RWPE2 (cell line): Measurements from ENCODE around the gene STARD9.

Experiments used
- ATAC-seq: fragments of 200-7000 bp; cut with Tn5 transposase; 3 replicates; pipeline ENCODE4 v1.9.1; 2021; ENCODE audit warnings: low read depth
- DNase-seq: peaks from one replicate; pipeline ENCODE4 v3.0.0-alpha.2; 2020; ENCODE audit warnings: low spot score
- H3K27ac ChIP-seq: fragments of 450-650 bp; 2 replicates; pipeline ENCODE4 v1.5.1; 2017; ENCODE audit warnings: mild to moderate bottlenecking; ENCODE audit not compliant: poor library complexity, severe bottlenecking
- H3K27me3 ChIP-seq: fragments of 250-450 bp; sonication (Bioruptor Pico); 2 replicates; pipeline ENCODE4 v1.5.1; 2021; ENCODE audit warnings: mild to moderate bottlenecking, moderate library complexity; ENCODE audit not compliant: insufficient read depth, poor library complexity, severe bottlenecking
- H3K36me3 ChIP-seq: fragments of 250-450 bp; sonication (Bioruptor Pico); 2 replicates; pipeline ENCODE4 v1.5.1; 2020; ENCODE audit warnings: low read depth, mild to moderate bottlenecking, moderate library complexity
- H3K4me1 ChIP-seq: fragments of 250-450 bp; sonication (Bioruptor Pico); 2 replicates; pipeline ENCODE4 v1.5.1; 2021; ENCODE audit warnings: mild to moderate bottlenecking, moderate library complexity; ENCODE audit not compliant: insufficient read depth, poor library complexity, severe bottlenecking
- H3K4me3 ChIP-seq: fragments of 250-450 bp; sonication (Bioruptor Pico); 2 replicates; pipeline ENCODE4 v1.5.1; 2021; ENCODE audit warnings: mild to moderate bottlenecking, moderate library complexity; ENCODE audit not compliant: severe bottlenecking
- H3K9me3 ChIP-seq: fragments of 250-450 bp; sonication (Bioruptor Pico); 2 replicates; pipeline ENCODE4 v1.5.1; 2021; ENCODE audit warnings: mild to moderate bottlenecking, moderate library complexity; ENCODE audit not compliant: severe bottlenecking
- TF ChIP-seq, protein P1 (sequence below): fragments of 450-650 bp; IDR thresholded peaks from one replicate; pipeline ENCODE4 v1.5.1; 2017; ENCODE audit warnings: mild to moderate bottlenecking, moderate library complexity; ENCODE audit not compliant: poor library complexity, severe bottlenecking

The STARD9 gene

GRCh38 chr15:42692997-42693396, 117.6 kb downstream of the STARD9 start:
- Histone ChIP-seq H3K4me1 (peaks cover 2% of the 10 kb centered on the region), H3K9me3 (no peaks in the 10 kb centered on the region), H3K27ac (no peak overlapping the region), H3K36me3 (no peaks in the 10 kb centered on the region; the same call in 1 of the 2 replicates), H3K27me3 (no peaks in the 10 kb centered on the region), H3K4me3 (no peak overlapping the region)
- TF ChIP-seq, protein P1, sequence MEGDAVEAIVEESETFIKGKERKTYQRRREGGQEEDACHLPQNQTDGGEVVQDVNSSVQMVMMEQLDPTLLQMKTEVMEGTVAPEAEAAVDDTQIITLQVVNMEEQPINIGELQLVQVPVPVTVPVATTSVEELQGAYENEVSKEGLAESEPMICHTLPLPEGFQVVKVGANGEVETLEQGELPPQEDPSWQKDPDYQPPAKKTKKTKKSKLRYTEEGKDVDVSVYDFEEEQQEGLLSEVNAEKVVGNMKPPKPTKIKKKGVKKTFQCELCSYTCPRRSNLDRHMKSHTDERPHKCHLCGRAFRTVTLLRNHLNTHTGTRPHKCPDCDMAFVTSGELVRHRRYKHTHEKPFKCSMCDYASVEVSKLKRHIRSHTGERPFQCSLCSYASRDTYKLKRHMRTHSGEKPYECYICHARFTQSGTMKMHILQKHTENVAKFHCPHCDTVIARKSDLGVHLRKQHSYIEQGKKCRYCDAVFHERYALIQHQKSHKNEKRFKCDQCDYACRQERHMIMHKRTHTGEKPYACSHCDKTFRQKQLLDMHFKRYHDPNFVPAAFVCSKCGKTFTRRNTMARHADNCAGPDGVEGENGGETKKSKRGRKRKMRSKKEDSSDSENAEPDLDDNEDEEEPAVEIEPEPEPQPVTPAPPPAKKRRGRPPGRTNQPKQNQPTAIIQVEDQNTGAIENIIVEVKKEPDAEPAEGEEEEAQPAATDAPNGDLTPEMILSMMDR = no peak
- no peak for DNase-seq
- no peak for ATAC-seq

- Histone ChIP-seq H3K27me3 (no peaks in the 10 kb centered on the region), H3K9me3 (no peaks in the 10 kb centered on the region), H3K36me3 (no peaks in the 10 kb centered on the region; the same call in 1 of the 2 replicates), H3K27ac (no peak overlapping the region), H3K4me3 (no peak overlapping the region), H3K4me1 (no peaks in the 10 kb centered on the region)
- TF ChIP-seq, protein P1 = no peak
- ATAC-seq (no peak), DNase-seq (no peak)
Measured at GRCh38 chr15:42693496-42693895, 118.1 kb downstream of the STARD9 start.

DNA sequence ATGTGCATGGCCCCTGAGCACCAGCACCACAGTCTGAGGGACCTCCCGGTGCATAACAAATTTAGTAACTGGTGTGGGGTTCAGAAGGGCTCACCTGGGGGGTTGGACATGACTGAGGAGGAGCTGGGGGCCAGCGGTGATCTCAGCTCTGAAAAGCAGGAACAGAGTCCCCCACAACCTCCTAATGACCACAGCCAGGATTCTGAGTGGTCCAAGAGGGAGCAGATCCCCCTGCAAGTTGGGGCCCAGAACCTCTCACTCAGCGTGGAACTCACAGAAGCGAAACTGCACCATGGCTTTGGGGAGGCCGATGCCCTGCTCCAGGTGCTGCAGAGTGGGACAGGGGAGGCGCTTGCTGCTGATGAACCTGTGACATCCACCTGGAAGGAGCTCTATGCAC, 118.5 kb downstream of the STARD9 start:
- no peaks in the 10 kb centered on the region; the same call in 1 of the 2 replicates for H3K36me3 ChIP-seq
- no peak for ATAC-seq
- no peaks in the 10 kb centered on the region for H3K9me3 ChIP-seq
- H3K4me1 ChIP-seq = no peaks in the 10 kb centered on the region
- TF ChIP-seq, protein P1 = no peak
- no peaks in the 10 kb centered on the region for H3K27me3 ChIP-seq
- DNase-seq = no peak
- H3K4me3 ChIP-seq = no peak overlapping the region
- no peak overlapping the region for H3K27ac ChIP-seq

DNA sequence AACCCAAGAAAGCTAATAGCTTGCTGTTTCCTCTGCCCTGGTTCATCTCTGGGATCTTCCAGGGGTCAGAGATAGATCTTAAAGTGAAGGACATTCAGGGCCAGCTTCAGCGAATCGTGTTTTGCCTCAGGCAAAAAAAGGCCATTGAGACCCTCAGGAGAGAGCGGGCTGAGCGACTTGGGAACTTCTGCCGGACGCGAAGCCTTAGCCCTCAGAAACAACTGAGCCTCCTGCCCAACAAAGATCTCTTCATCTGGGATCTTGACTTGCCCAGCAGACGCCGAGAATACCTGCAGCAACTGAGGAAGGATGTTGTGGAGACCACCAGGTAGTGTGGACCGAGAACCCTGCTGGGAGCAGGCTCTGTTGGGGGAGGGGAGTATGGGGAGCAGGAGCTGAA, 119.0 kb downstream of the STARD9 start:
- ATAC-seq (no peak), DNase-seq (no peak)
- TF ChIP-seq, protein P1 = no peak
- Histone ChIP-seq H3K27me3 (no peaks in the 10 kb centered on the region), H3K4me1 (no peaks in the 10 kb centered on the region), H3K9me3 (no peaks in the 10 kb centered on the region), H3K27ac (no peak overlapping the region), H3K4me3 (no peak overlapping the region), H3K36me3 (no peaks in the 10 kb centered on the region; the same call in 1 of the 2 replicates)

- no peak for DNase-seq
Measured at GRCh38 chr15:42695527-42696071, 120.2 kb downstream of the STARD9 start.

More at GRCh38 chr15:42695527-42696071, 120.2 kb downstream of the STARD9 start:
- Histone ChIP-seq H3K27ac (no peak overlapping the region), H3K4me1 (no peaks in the 10 kb centered on the region), H3K9me3 (no peaks in the 10 kb centered on the region), H3K36me3 (no peaks in the 10 kb centered on the region; the same call in 1 of the 2 replicates), H3K27me3 (no peaks in the 10 kb centered on the region), H3K4me3 (no peak overlapping the region)
- ATAC-seq = peak; percentile 17; the same call in 1 of the 3 replicates
- TF ChIP-seq, protein P1 = no peak
